ENCODE measurements around the gene STAB1. TPM values are rescaled to one million over a fixed set of nuclear protein-coding genes. Genes with fewer than 3 reads are reported as not detected.

The STAB1 gene
- polyA plus RNA-seq, 3 donors, result 3.8 to 535 (median 15.8) TPM

GRCh38 chr3:52541050-52541449 lies 45.9 kb downstream of the STAB1 start:
- TF ChIP-seq CTCF (IDR thresholded peaks at IDR 0.05), result no peak
- H3K27me3 ChIP-seq (ENCODE audit: control insufficient read depth in 2 of 2, insufficient read depth in 2 of 2, low read length in 2 of 2), result no peaks in the 10 kb centered on the region
- peaks cover 82% of the 10 kb centered on the region for H4K20me1 ChIP-seq (ENCODE audit: insufficient read depth, low read length)
- no peak overlapping the region for H3K4me3 ChIP-seq (replicated peaks in 1 of 3; ENCODE audit: low read depth in 2 of 3, low read length in 3 of 3)
- no peak overlapping the region for H3K4me2 ChIP-seq (replicated peaks; ENCODE audit: extremely low read depth, low read length, poor library complexity, severe bottlenecking)
- H2AFZ ChIP-seq (ENCODE audit: insufficient read depth, low read depth, low read length, poor library complexity, severe bottlenecking), result no peak overlapping the region
- H3K36me3 ChIP-seq (replicated peaks in 1 of 2; ENCODE audit: control insufficient read depth in 1 of 2, insufficient read depth in 2 of 2, low read length in 2 of 2), result peaks cover 30 to 58% of the 10 kb centered on the region in 2 donors
- DNase-seq, result no peak
- no peaks in the 10 kb centered on the region for H3K9me3 Mint-ChIP-seq
- intact Hi-C loops (cut with micrococcal nuclease), result no loop called here
- H3K9me3 ChIP-seq (replicated peaks in 1 of 2; ENCODE audit: control insufficient read depth in 1 of 2, insufficient read depth in 1 of 2, low read length in 2 of 2), result no peaks in the 10 kb centered on the region
- peaks cover 38% of the 10 kb centered on the region for H3K4me1 Mint-ChIP-seq
- H3K27me3 Mint-ChIP-seq (ENCODE audit: low read depth in 3 of 3), result no peaks in the 10 kb centered on the region
- H3K79me2 ChIP-seq (ENCODE audit: insufficient read depth, low read length), result peaks cover 91% of the 10 kb centered on the region
- no peak overlapping the region for H3K27ac ChIP-seq (ENCODE audit: low read depth in 1 of 2, low read length in 2 of 2)
- WGBS (ENCODE audit: insufficient coverage), result no CpG with 5 or more reads among the region's 2 CpGs
- H3K4me3 Mint-ChIP-seq, result no peak overlapping the region
- H3K36me3 Mint-ChIP-seq, result peaks cover 30 to 45% of the 10 kb centered on the region in 2 donors
- H3K9ac ChIP-seq (ENCODE audit: insufficient read depth, low read length, poor library complexity, severe bottlenecking), result no peak overlapping the region
- H3K27ac Mint-ChIP-seq, result no peak overlapping the region
- peaks cover 35 to 42% of the 10 kb centered on the region in 2 donors for H3K4me1 ChIP-seq (ENCODE audit: control insufficient read depth in 1 of 2, insufficient read depth in 2 of 2, low read length in 2 of 2)

- intact Hi-C loops (cut with micrococcal nuclease), result no loop called here
- H3K4me1 ChIP-seq (ENCODE audit: control insufficient read depth in 1 of 2, insufficient read depth in 2 of 2, low read length in 2 of 2), result peaks cover under 1 to 3% of the 10 kb centered on the region in 2 donors
- H4K20me1 ChIP-seq (ENCODE audit: insufficient read depth, low read length), result peaks cover 57% of the 10 kb centered on the region
- peaks cover 60 to 94% of the 10 kb centered on the region in 2 donors for H3K36me3 ChIP-seq (replicated peaks in 1 of 2; ENCODE audit: control insufficient read depth in 1 of 2, insufficient read depth in 2 of 2, low read length in 2 of 2)
- 100% methylated on average over 2 of the region's 4 CpGs for WGBS (ENCODE audit: insufficient coverage)
- no peak overlapping the region for H2AFZ ChIP-seq (ENCODE audit: insufficient read depth, low read depth, low read length, poor library complexity, severe bottlenecking)
- Mint-ChIP-seq H3K9me3 (peaks cover 0 to 2% (median 0%) of the 10 kb centered on the region in 7 donors), H3K4me3 (no peak overlapping the region), H3K27ac (peak overlapping the region in 1 of 7 donors; percentile 63), H3K36me3 (peaks cover 50 to 73% of the 10 kb centered on the region in 2 donors), H3K4me1 (peaks cover 3% of the 10 kb centered on the region), H3K27me3 (ENCODE audit: low read depth in 3 of 3) (no peaks in the 10 kb centered on the region)
- no peak overlapping the region for H3K4me3 ChIP-seq (replicated peaks in 1 of 3; ENCODE audit: low read depth in 2 of 3, low read length in 3 of 3)
- H3K79me2 ChIP-seq (ENCODE audit: insufficient read depth, low read length), result peaks cover 71% of the 10 kb centered on the region
- DNase-seq, result no peak
- no peak overlapping the region for H3K4me2 ChIP-seq (replicated peaks; ENCODE audit: extremely low read depth, low read length, poor library complexity, severe bottlenecking)
- H3K27me3 ChIP-seq (ENCODE audit: control insufficient read depth in 2 of 2, insufficient read depth in 2 of 2, low read length in 2 of 2), result no peaks in the 10 kb centered on the region
- no peaks in the 10 kb centered on the region for H3K9me3 ChIP-seq (replicated peaks in 1 of 2; ENCODE audit: control insufficient read depth in 1 of 2, insufficient read depth in 1 of 2, low read length in 2 of 2)
- H3K9ac ChIP-seq (ENCODE audit: insufficient read depth, low read length, poor library complexity, severe bottlenecking), result no peak overlapping the region
- no peak overlapping the region for H3K27ac ChIP-seq (ENCODE audit: low read depth in 1 of 2, low read length in 2 of 2)
- TF ChIP-seq CTCF (IDR thresholded peaks at IDR 0.05), result no peak
Observed at GRCh38 chr3:52544937-52545336, 49.8 kb downstream of the STAB1 start.

Measured in CD14-positive monocyte (primary cell).